Peyer's patch (tissue), 4 donors: Measurements from ENCODE around the gene LDLRAD4. TPM values are rescaled to one million over a fixed set of nuclear protein-coding genes. Genes with fewer than 3 reads are reported as not detected.

Experiments
- DNase-seq, 3 donors: peaks; one replicate each; pipeline ENCODE4 v3.0.0-alpha.2; 2017 to 2019
- H3K27ac ChIP-seq, 4 donors: fragments of 200-600 bp; sonication (generic); one replicate each; pipeline ENCODE4 v1.5.1; 2016 to 2019
- H3K27me3 ChIP-seq, 2 donors: fragments of 200-600 bp; sonication (generic); one replicate each; pipeline ENCODE4 v1.5.1; 2019
- H3K36me3 ChIP-seq, 3 donors: fragments of 200-600 bp; sonication (generic); one replicate each; pipeline ENCODE4 v1.5.1; 2016 to 2019
- H3K4me1 ChIP-seq, 4 donors: fragments of 200-600 bp; sonication (generic); one replicate each; pipeline ENCODE4 v1.5.1; 2016 to 2019
- H3K4me3 ChIP-seq, 4 donors: fragments of 200-600 bp; sonication (generic); 1 replicate in 3 of 4; 2 replicates in 1 of 4; pipeline ENCODE4 v1.5.1; 2016 to 2019; ENCODE audit warnings: mild to moderate bottlenecking in 1 of 4
- H3K9me3 ChIP-seq, 4 donors: fragments of 200-600 bp; sonication (generic); one replicate each; pipeline ENCODE4 v1.5.1; 2016 to 2019; ENCODE audit warnings: mild to moderate bottlenecking in 1 of 4
- CTCF ChIP-seq, 6 experiments: fragments of 450-650 bp in 4 of 6; fragments of 200-600 bp in 2 of 6; sonication (generic) in 1 of 6; IDR thresholded peaks; one replicate each; pipeline ENCODE4 v1.5.1; 2017 to 2019; ENCODE audit warnings: antibody characterized with exemption in 6 of 6, mild to moderate bottlenecking in 3 of 6, moderate library complexity in 1 of 6
- POLR2A ChIP-seq, 2 donors: fragments of 450-650 bp; IDR thresholded peaks; one replicate each; pipeline ENCODE4 v1.5.1; 2017; ENCODE audit warnings: antibody characterized with exemption in 2 of 2, mild to moderate bottlenecking in 2 of 2, moderate library complexity in 2 of 2
- total RNA-seq, 4 donors: library from RNA; depleted of rRNA; stranded (reverse); fragments of >200 nt; gene quantifications; one replicate each; pipeline ENCODE4 v1.1.0, GENCODE V29; 2016

Gene LDLRAD4
- total RNA-seq, 4 donors from 2014 or later, result 24.8 to 128 (median 50.0) TPM

DNA sequence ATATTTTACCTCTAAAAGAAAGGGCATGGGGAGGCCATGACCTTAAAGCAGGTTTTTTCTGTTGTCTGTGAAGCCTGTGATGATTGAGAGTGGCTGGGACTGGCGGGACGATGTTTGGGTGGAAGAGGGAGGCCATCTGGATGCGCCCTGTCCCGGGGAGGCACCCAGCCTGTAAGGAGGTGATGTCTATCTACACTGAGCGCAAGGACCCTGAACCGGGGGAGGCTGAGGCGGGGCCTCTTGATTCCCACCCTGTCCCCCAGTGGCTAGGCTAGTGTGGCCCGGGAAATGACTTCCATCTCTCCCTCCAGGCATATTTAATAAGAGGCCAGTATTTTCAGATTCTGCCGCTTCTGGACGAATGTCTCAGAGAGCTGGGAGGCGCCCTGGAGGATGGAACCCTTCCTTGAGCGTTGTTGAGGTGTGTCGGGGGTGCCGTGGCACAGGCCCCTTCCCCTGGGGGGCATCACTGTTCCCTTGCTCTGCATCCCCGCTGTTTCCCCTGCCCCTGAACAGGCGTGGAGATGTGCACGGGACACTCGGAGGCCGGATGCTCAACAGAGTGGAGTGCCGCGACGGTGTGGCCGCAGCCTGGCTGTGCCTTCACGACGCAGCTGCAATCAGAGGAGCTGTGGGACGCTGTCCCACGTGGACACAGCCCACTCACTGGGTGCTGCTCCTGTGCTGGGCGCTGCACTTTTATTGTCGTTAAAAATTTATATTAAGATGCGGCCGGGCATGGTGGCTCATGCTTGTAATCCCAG is 185.4 kb downstream of the LDLRAD4 start:
- Histone ChIP-seq H3K4me3 (no peak overlapping the region), H3K36me3 (peaks cover 0 to 5% (median 0%) of the 10 kb centered on the region in 3 donors), H3K27ac (no peak overlapping the region), H3K4me1 (peaks cover 0 to 9% (median 2%) of the 10 kb centered on the region in 4 donors), H3K9me3 (no peaks in the 10 kb centered on the region), H3K27me3 (no peaks in the 10 kb centered on the region)
- no peak for DNase-seq
- no peak for TF ChIP-seq POLR2A (IDR thresholded peaks at IDR 0.05)
- no peak for TF ChIP-seq CTCF (IDR thresholded peaks at IDR 0.05)

- DNase-seq, result no peak
- Histone ChIP-seq H3K27me3 (no peaks in the 10 kb centered on the region), H3K36me3 (no peaks in the 10 kb centered on the region), H3K27ac (no peak overlapping the region), H3K4me3 (no peak overlapping the region), H3K9me3 (no peaks in the 10 kb centered on the region), H3K4me1 (peaks cover 0 to 16% (median 2%) of the 10 kb centered on the region in 4 donors)
- no peak for TF ChIP-seq POLR2A (IDR thresholded peaks at IDR 0.05)
- TF ChIP-seq CTCF (IDR thresholded peaks at IDR 0.05), result no peak
Measured at GRCh38 chr18:13405305-13406038, 186.9 kb downstream of the LDLRAD4 start.

DNA sequence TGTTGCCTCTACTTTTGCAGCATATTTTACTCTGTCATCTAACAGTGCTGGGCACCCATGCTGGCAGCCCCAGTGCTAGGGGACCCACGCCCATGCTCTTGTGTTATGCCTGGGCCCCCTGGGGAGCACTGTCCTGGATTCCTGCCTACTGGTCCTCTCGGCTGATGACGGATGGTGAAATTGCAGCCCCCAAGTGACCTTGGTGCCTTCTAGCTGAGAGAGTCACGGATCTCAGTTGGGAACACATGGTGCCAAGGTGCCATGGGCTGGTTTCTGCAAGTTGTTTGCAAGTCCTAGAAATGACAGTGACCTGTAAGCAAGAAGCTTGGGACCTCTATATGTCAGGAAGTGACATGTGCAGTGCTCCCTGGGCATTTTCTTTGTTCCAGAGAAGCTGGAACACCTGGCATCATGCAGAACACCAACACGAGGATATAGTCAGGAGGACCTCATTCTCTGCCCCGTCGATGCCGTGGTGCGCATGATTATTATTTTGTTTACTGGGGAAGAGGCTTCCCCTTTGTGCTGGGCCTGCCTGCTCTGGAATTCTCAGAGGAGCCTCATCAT is 187.6 kb downstream of the LDLRAD4 start:
- Histone ChIP-seq H3K4me1 (peaks cover 0 to 22% (median 2%) of the 10 kb centered on the region in 4 donors), H3K36me3 (no peaks in the 10 kb centered on the region), H3K27me3 (no peaks in the 10 kb centered on the region), H3K27ac (peak overlapping the region in 1 of 4 donors; percentile 58), H3K4me3 (no peak overlapping the region), H3K9me3 (no peaks in the 10 kb centered on the region)
- no peak for DNase-seq
- TF ChIP-seq POLR2A (IDR thresholded peaks at IDR 0.05) (no peak), CTCF (IDR thresholded peaks at IDR 0.05) (no peak)

DNA sequence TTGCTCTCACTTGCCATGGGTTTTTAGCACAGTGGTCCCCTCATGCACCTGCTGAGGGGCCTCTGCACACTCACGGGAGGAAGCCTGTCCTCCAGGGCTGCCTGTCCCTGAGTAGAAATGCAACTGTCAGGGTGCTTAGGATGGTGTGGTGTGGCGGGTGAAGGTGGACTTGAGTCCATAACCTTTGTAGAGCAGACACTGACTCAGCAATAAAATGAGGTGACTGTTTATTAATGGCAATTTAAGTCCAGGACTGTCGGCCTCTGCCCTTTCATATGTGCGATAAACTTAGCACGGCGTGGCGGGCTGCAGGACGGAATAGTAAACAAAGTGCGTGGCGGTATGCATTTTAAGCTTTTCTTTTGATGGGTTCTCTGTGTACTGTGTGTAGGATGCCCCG is 188.2 kb downstream of the LDLRAD4 start:
- TF ChIP-seq CTCF (IDR thresholded peaks at IDR 0.05), result no peak
- TF ChIP-seq POLR2A (IDR thresholded peaks at IDR 0.05), result no peak
- peak in 2 of 3 donors; percentile 70 to 77 for DNase-seq
- Histone ChIP-seq H3K4me3 (no peak overlapping the region), H3K4me1 (peaks cover 0 to 24% (median 2%) of the 10 kb centered on the region in 4 donors), H3K27ac (peak overlapping the region in 1 of 4 donors; percentile 58), H3K27me3 (no peaks in the 10 kb centered on the region), H3K9me3 (no peaks in the 10 kb centered on the region), H3K36me3 (no peaks in the 10 kb centered on the region)

DNA sequence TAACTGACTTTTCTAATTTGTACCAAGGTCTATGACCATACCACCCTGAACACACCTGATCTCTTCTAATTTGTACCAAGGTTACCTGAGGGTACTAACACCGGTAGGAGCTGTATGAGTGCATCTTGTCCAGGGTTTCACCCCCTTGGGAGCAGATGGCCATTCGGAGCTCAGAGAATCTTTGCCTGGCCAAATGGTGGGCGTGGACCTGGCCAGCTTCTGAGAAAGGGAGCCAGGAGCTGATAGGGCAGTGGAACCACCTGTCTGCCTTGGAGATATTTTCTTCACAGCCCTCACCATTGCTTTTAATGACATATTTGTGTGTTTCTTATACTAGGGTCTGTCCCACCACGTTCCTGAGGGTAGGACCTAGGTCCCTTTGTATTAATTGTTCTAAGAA is 188.9 kb downstream of the LDLRAD4 start:
- TF ChIP-seq POLR2A (IDR thresholded peaks at IDR 0.05), result no peak
- no peak for TF ChIP-seq CTCF (IDR thresholded peaks at IDR 0.05)
- Histone ChIP-seq H3K9me3 (no peaks in the 10 kb centered on the region), H3K4me3 (no peak overlapping the region), H3K4me1 (peaks cover 0 to 24% (median 2%) of the 10 kb centered on the region in 4 donors), H3K36me3 (no peaks in the 10 kb centered on the region), H3K27me3 (no peaks in the 10 kb centered on the region), H3K27ac (no peak overlapping the region)
- DNase-seq, result no peak
